ENCODE data around the gene CFAP299.

The CFAP299 gene

GRCh38 chr4:80438016-80438415, 102.5 kb downstream of the CFAP299 start:
- no peak for TF ChIP-seq TEAD4 (IDR thresholded peaks at IDR 0.05)
- TF ChIP-seq TCF12 (IDR thresholded peaks at IDR 0.05; ENCODE audit: low read depth): no peak
- TF ChIP-seq RAD21 (IDR thresholded peaks at IDR 0.05; ENCODE audit: low read depth): no peak
- TF ChIP-seq YY1 (IDR thresholded peaks at IDR 0.05; ENCODE audit: low read depth): no peak

GRCh38 chr4:80446248-80446647, 110.7 kb downstream of the CFAP299 start:
- TF ChIP-seq ZBTB7A (IDR thresholded peaks at IDR 0.05; ENCODE audit: low read depth): no peak
- no peak for TF ChIP-seq EP300 (IDR thresholded peaks at IDR 0.05; ENCODE audit: borderline replicate concordance)
- TF ChIP-seq NFIC (IDR thresholded peaks at IDR 0.05): no peak
- no peak for TF ChIP-seq EGR1 (IDR thresholded peaks at IDR 0.05)
- TF ChIP-seq FOXM1 (IDR thresholded peaks at IDR 0.05; ENCODE audit: borderline replicate concordance, low read depth): no peak
- TF ChIP-seq TCF12 (IDR thresholded peaks at IDR 0.05; ENCODE audit: low read depth): no peak
- TF ChIP-seq, protein P1, sequence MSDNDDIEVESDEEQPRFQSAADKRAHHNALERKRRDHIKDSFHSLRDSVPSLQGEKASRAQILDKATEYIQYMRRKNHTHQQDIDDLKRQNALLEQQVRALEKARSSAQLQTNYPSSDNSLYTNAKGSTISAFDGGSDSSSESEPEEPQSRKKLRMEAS (IDR thresholded peaks at IDR 0.05): no peak
- TF ChIP-seq CREB1 (IDR thresholded peaks at IDR 0.05; ENCODE audit: low read depth): no peak
- no peak for TF ChIP-seq TEAD4 (IDR thresholded peaks at IDR 0.05)
- no peak for TF ChIP-seq USF1 (IDR thresholded peaks at IDR 0.05)
- no peak for TF ChIP-seq CEBPB (IDR thresholded peaks at IDR 0.05)
- TF ChIP-seq YY1 (IDR thresholded peaks at IDR 0.05; ENCODE audit: low read depth): no peak
- TF ChIP-seq, protein P2, sequence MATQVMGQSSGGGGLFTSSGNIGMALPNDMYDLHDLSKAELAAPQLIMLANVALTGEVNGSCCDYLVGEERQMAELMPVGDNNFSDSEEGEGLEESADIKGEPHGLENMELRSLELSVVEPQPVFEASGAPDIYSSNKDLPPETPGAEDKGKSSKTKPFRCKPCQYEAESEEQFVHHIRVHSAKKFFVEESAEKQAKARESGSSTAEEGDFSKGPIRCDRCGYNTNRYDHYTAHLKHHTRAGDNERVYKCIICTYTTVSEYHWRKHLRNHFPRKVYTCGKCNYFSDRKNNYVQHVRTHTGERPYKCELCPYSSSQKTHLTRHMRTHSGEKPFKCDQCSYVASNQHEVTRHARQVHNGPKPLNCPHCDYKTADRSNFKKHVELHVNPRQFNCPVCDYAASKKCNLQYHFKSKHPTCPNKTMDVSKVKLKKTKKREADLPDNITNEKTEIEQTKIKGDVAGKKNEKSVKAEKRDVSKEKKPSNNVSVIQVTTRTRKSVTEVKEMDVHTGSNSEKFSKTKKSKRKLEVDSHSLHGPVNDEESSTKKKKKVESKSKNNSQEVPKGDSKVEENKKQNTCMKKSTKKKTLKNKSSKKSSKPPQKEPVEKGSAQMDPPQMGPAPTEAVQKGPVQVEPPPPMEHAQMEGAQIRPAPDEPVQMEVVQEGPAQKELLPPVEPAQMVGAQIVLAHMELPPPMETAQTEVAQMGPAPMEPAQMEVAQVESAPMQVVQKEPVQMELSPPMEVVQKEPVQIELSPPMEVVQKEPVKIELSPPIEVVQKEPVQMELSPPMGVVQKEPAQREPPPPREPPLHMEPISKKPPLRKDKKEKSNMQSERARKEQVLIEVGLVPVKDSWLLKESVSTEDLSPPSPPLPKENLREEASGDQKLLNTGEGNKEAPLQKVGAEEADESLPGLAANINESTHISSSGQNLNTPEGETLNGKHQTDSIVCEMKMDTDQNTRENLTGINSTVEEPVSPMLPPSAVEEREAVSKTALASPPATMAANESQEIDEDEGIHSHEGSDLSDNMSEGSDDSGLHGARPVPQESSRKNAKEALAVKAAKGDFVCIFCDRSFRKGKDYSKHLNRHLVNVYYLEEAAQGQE (IDR thresholded peaks at IDR 0.05; ENCODE audit: low read depth): no peak
- no peak for TF ChIP-seq RAD21 (IDR thresholded peaks at IDR 0.05; ENCODE audit: low read depth)
- TF ChIP-seq TAF1 (IDR thresholded peaks at IDR 0.05; ENCODE audit: low read depth): no peak

- TF ChIP-seq USF1 (IDR thresholded peaks at IDR 0.05): no peak
- no peak for TF ChIP-seq TEAD4 (IDR thresholded peaks at IDR 0.05)
Observed at GRCh38 chr4:80446664-80447063, 111.1 kb downstream of the CFAP299 start.

DNA sequence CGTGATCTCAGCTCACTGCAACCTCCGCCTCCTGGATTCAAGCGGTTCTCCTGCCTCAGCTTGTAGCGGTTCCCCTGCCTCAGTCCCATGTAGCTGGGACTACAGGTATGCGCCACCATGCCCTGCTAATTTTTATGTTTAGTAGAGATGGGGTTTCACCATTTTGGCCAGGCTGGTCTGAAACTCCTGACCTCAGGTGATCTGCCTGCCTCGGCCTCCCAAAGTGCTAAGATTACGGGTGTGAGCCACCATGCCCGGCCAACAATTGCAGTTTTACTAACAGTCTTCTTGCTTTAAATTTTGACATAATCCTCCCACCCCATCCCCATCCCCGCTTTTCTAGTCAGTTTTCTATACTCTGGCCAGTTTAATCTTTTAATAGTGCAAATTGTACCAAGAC, 112.0 kb downstream of the CFAP299 start:
- TF ChIP-seq TCF12 (IDR thresholded peaks at IDR 0.05; ENCODE audit: low read depth) (no peak), YY1 (IDR thresholded peaks at IDR 0.05; ENCODE audit: low read depth) (no peak), EGR1 (IDR thresholded peaks at IDR 0.05) (no peak), EP300 (IDR thresholded peaks at IDR 0.05; ENCODE audit: borderline replicate concordance) (no peak), FOXM1 (IDR thresholded peaks at IDR 0.05; ENCODE audit: borderline replicate concordance, low read depth) (no peak), RAD21 (IDR thresholded peaks at IDR 0.05; ENCODE audit: low read depth) (no peak)
- TF ChIP-seq, protein P1 (IDR thresholded peaks at IDR 0.05): no peak

GRCh38 chr4:80448056-80448455, 112.5 kb downstream of the CFAP299 start:
- no peak for TF ChIP-seq YY1 (IDR thresholded peaks at IDR 0.05; ENCODE audit: low read depth)
- TF ChIP-seq CREB1 (IDR thresholded peaks at IDR 0.05; ENCODE audit: low read depth): no peak
- no peak for TF ChIP-seq TEAD4 (IDR thresholded peaks at IDR 0.05)
- TF ChIP-seq NFIC (IDR thresholded peaks at IDR 0.05): no peak
- no peak for TF ChIP-seq RAD21 (IDR thresholded peaks at IDR 0.05; ENCODE audit: low read depth)
- no peak for TF ChIP-seq FOXM1 (IDR thresholded peaks at IDR 0.05; ENCODE audit: borderline replicate concordance, low read depth)

DNA sequence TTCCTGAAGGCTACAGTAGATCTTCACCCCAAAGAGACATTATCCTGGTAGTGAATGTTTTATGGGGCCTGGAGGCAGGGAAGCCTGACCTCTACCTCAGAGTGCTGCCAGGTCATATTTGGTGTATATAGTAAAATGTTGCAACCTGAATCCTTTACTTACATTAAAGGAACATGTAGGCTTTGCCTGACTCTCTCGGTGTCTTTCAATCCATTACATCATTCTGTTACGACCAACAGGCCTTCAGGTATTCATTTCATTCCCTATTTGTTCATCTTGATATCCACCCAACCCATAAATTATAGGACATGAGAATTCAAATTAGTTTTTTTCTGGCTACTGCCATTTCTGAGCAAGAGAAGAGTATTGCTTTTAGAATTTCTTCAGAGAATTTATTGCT, 116.5 kb downstream of the CFAP299 start:
- TF ChIP-seq YY1 (IDR thresholded peaks at IDR 0.05; ENCODE audit: low read depth) (no peak), USF1 (IDR thresholded peaks at IDR 0.05) (no peak), TCF12 (IDR thresholded peaks at IDR 0.05; ENCODE audit: low read depth) (no peak), TEAD4 (IDR thresholded peaks at IDR 0.05) (no peak), NFIC (IDR thresholded peaks at IDR 0.05) (no peak), EP300 (IDR thresholded peaks at IDR 0.05; ENCODE audit: borderline replicate concordance) (no peak), EGR1 (IDR thresholded peaks at IDR 0.05) (no peak), CREB1 (IDR thresholded peaks at IDR 0.05; ENCODE audit: low read depth) (no peak), RAD21 (IDR thresholded peaks at IDR 0.05; ENCODE audit: low read depth) (no peak)
- TF ChIP-seq, protein P1 (IDR thresholded peaks at IDR 0.05): no peak

DNA sequence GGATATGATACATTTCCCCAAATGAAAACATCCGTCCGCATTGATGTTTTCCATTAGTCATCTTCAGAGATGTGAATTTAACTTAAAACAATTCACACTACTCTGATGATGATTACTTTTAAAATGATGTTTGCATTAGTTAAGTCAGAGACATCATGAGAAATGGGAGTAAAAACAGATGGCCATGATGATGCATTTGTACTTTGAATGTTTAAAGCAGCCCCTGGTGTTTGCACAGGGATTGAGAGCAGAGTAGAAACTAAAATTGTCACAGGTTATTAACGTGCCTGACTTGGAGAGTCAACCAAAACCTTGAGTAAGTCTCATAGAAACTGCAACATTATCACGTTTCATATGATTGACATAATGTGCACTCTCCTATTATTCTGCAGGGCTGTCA, 117.2 kb downstream of the CFAP299 start:
- TF ChIP-seq FOXM1 (IDR thresholded peaks at IDR 0.05; ENCODE audit: borderline replicate concordance, low read depth) (no peak), EGR1 (IDR thresholded peaks at IDR 0.05) (no peak), NFIC (IDR thresholded peaks at IDR 0.05) (no peak), YY1 (IDR thresholded peaks at IDR 0.05; ENCODE audit: low read depth) (no peak), TEAD4 (IDR thresholded peaks at IDR 0.05) (no peak)
- TF ChIP-seq, protein P1 (IDR thresholded peaks at IDR 0.05): no peak

Measured in Ishikawa (cell line).